ENCODE results near the gene UBAP1. TPM values are rescaled to one million over a fixed set of nuclear protein-coding genes. Genes with fewer than 3 reads are reported as not detected.
"Not testable (repeated sequence)": the region's sequence is repeated elsewhere in the genome, so short reads cannot be mapped to it uniquely, and the experiment has no call there.

UBAP1 gene
- total RNA-seq, 1 donor from 2014 or later, result 37.6 TPM

DNA sequence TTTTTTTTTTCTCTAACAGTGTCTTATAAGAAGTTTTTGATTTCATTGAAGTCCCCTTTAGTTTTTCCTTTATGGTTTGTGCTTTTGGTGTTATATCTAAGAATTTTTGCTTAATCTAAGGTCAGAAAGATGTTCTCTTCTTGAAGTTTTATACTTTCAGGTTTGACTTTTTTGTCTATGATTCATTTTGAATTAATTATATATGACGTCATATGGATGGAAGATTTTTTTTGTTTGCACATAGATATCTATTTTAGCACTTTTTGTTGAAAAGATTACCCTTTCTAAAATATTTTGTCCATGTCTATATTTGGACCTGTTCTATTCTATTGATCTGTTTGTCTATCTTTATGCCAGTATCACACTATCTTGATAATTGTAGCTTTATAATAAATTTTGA, 16.3 kb downstream of the UBAP1 start:
- no peak for DNase-seq
- H3K4me3 ChIP-seq, result no peak overlapping the region
- intact Hi-C loops (cut with micrococcal nuclease), result no loop called here
- no peaks in the 10 kb centered on the region for H3K27me3 ChIP-seq (ENCODE audit: low read depth)
- H3K9me3 ChIP-seq (replicated peaks), result peaks cover 17% of the 10 kb centered on the region
- H3K27ac ChIP-seq (replicated peaks), result no peak overlapping the region
- H3K4me1 ChIP-seq, result peaks cover 65% of the 10 kb centered on the region
- TF ChIP-seq, protein P1, sequence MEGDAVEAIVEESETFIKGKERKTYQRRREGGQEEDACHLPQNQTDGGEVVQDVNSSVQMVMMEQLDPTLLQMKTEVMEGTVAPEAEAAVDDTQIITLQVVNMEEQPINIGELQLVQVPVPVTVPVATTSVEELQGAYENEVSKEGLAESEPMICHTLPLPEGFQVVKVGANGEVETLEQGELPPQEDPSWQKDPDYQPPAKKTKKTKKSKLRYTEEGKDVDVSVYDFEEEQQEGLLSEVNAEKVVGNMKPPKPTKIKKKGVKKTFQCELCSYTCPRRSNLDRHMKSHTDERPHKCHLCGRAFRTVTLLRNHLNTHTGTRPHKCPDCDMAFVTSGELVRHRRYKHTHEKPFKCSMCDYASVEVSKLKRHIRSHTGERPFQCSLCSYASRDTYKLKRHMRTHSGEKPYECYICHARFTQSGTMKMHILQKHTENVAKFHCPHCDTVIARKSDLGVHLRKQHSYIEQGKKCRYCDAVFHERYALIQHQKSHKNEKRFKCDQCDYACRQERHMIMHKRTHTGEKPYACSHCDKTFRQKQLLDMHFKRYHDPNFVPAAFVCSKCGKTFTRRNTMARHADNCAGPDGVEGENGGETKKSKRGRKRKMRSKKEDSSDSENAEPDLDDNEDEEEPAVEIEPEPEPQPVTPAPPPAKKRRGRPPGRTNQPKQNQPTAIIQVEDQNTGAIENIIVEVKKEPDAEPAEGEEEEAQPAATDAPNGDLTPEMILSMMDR (IDR thresholded peaks at IDR 0.05; ENCODE audit: borderline replicate concordance), result no peak
- peaks cover 19% of the 10 kb centered on the region for H3K36me3 ChIP-seq

DNA sequence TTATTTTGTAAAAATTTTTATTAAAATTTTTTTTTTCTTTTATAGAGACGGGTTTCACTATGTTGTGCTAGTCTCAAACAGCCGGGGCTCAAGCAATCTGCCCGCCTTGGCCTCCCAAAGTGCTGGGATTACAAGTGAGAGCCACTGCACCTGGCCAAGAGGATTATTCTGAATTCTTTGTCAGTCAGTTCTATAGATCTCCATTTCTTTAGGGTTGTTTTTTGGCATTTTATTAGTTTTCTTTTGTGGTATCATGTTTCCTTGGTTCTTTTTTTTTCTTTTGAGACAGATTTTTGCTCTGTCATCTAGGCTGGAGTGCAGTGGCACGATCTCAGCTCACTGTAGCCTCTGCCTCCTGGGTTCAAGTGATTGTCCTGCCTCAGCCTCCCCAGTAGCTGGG, 18.4 kb downstream of the UBAP1 start:
- H3K27me3 ChIP-seq (ENCODE audit: low read depth); H3K4me3 ChIP-seq; intact Hi-C loops (cut with micrococcal nuclease); H3K27ac ChIP-seq (replicated peaks); DNase-seq: not testable (repeated sequence)
- H3K9me3 ChIP-seq (replicated peaks), result peaks cover 17% of the 10 kb centered on the region
- peaks cover 64% of the 10 kb centered on the region for H3K4me1 ChIP-seq
- peaks cover 30% of the 10 kb centered on the region for H3K36me3 ChIP-seq

DNA sequence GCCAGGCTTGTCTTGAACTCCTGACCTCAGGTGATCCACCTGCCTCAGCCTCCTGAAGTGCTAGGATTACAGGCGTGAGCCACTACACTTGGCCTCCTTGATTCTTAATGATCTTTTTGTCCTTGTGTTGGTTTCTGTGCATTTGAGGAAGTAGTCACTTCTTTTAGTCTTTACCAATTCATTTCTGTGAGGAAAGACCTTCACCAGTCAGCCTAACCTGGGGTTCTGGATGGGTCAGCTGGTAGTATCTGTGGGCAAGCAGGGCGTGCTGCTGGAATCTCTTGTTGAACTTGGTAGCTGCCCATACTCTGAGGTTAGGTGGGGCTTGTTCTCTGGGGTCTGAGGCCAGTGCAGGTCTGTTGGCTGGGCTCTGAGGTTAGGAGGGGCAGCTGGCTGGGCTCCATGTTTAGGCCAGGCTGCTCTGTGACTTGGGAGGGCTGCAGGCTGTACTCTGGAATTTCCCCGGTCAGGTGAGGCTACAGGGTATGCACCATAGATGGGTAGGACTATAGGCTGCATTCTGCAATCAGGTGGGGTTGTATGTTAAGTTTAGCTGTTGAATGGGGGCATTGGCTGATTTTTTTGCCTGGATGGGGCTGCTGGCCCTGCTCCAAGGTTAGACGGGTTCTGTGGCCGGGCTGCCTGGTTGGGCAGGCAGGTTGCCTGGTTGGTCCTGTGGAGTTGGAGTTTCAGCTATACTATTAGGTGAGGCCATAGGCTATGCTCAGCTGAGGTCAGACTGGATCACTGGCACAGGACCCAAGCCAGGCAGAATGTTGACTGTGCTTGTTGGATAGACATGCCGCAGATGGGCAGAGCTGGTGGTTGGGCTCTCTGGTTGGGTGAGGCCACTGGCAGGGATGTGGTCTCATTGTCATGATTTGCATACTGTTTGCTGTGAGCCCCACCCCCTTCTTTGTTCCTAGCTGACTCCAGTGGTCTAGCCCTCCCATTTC, 19.2 kb downstream of the UBAP1 start:
- H3K4me1 ChIP-seq, result peaks cover 61% of the 10 kb centered on the region
- intact Hi-C loops (cut with micrococcal nuclease), result no loop called here
- TF ChIP-seq, protein P1 (IDR thresholded peaks at IDR 0.05; ENCODE audit: borderline replicate concordance), result no peak
- peaks cover 30% of the 10 kb centered on the region for H3K36me3 ChIP-seq
- H3K4me3 ChIP-seq, result no peak overlapping the region
- H3K9me3 ChIP-seq (replicated peaks), result peaks cover 17% of the 10 kb centered on the region
- no peak overlapping the region for H3K27ac ChIP-seq (replicated peaks)
- no peaks in the 10 kb centered on the region for H3K27me3 ChIP-seq (ENCODE audit: low read depth)
- DNase-seq, result no peak

DNA sequence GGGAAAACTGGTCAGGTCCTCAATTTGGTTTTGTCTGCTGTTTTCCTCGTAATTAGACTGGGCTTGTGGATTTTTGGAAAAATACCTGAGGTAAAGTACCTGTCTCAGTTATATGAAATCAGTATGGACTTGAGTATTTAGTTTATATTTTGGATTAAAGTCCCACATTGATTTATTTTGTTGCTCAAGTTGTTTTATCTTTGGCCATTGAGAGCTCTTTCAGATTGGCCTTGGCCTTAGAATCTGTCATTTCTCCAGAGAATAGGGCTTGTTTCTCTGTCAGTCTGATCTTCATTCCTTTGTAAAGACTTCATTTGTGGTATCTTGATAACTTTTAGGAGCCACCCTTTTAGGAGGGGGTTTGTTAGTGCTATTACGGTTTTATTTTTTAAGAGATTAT, 21.2 kb downstream of the UBAP1 start:
- Histone ChIP-seq H3K4me1 (peaks cover 71% of the 10 kb centered on the region), H3K27ac (replicated peaks) (peak overlapping the region; percentile 24)

DNA sequence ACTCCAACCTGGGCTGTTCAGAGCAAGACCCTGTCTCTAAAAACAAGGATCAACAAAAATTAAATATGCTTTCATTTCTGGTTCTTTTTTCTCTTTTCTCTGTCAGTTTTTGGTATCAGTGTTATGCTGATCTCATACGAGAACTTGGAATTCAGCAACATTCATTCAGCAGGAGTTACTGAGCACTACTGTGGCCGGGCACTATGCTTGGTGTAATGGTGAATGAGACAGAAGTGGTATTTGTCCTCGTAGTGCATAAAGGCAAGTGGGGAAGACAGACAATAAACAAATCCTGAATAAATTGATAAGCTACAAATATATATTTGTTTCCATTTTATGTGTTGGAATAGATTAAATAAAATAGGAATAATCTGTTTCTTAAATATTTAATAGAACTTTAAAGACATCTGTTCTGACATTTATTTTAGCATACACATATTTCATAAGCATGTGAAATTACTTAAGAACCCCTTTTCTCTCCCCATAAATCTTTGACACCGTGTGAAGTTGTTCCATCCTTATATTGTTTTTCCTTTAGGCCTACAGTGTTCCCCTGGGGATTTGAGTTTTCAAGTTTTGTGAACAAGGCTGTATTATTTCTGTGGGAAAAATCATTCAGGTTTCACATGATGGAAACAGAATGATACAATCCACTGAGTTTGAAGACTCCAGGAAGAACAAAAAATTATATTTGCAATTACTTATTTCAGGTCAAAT, 24.6 kb downstream of the UBAP1 start:
- Histone ChIP-seq H3K27me3 (ENCODE audit: low read depth) (no peaks in the 10 kb centered on the region), H3K27ac (replicated peaks) (peak overlapping the region; percentile 54), H3K4me3 (no peak overlapping the region), H3K9me3 (replicated peaks) (no peaks in the 10 kb centered on the region), H3K36me3 (peaks cover 11% of the 10 kb centered on the region), H3K4me1 (peaks cover 65% of the 10 kb centered on the region)
- TF ChIP-seq, protein P1 (IDR thresholded peaks at IDR 0.05; ENCODE audit: borderline replicate concordance), result no peak
- intact Hi-C loops (cut with micrococcal nuclease), result no loop called here
- DNase-seq, result no peak

More for the DNA sequence above, 21.2 kb downstream of the UBAP1 start:
- no peaks in the 10 kb centered on the region for H3K27me3 ChIP-seq (ENCODE audit: low read depth)
- peaks cover 17% of the 10 kb centered on the region for H3K9me3 ChIP-seq (replicated peaks)
- DNase-seq, result no peak
- TF ChIP-seq, protein P1 (IDR thresholded peaks at IDR 0.05; ENCODE audit: borderline replicate concordance), result no peak
- no peak overlapping the region for H3K4me3 ChIP-seq
- intact Hi-C loops (cut with micrococcal nuclease), result no loop called here
- peaks cover 30% of the 10 kb centered on the region for H3K36me3 ChIP-seq

Measured in left ventricle myocardium inferior (tissue), 1 donor.